Measurements from ENCODE around the gene CTNNBIP1. TPM values are rescaled to one million over a fixed set of nuclear protein-coding genes. Genes with fewer than 3 reads are reported as not detected.

CTNNBIP1 gene
- total and polyA plus RNA-seq, 2 of the 8 experiments (the other 6 are each of a cell fraction or from before 2014, with no cell fraction given): 40.9 to 46.6 TPM

GRCh38 chr1:9845914-9846313 lies 64.2 kb downstream of the CTNNBIP1 start:
- Histone ChIP-seq H3K56ac (replicated peaks; ENCODE audit: insufficient read length, low read depth, low read length) (no peak overlapping the region), H3K14ac (ENCODE audit: insufficient read length) (no peak overlapping the region), H2BK15ac (ENCODE audit: low read length) (0 out of 2 replicates have a peak overlapping the region, but pooled peaks have one; percentile 65), H3K27me3 (replicated peaks in 1 of 4; ENCODE audit: control insufficient read depth in 3 of 4, extremely low read depth in 1 of 4, insufficient read depth in 3 of 4, low read length in 3 of 4) (no peaks in the 10 kb centered on the region), H4K5ac (ENCODE audit: insufficient read length, low read depth, low read length) (no peak overlapping the region), H2BK5ac (ENCODE audit: low read depth, low read length) (no peak overlapping the region), H3K9me3 (ENCODE audit: insufficient read depth in 2 of 2, low read depth in 1 of 2, low read length in 1 of 2) (no peaks in the 10 kb centered on the region), H2AK5ac (ENCODE audit: low read depth, low read length) (0 out of 2 replicates have a peak overlapping the region, but pooled peaks have one; percentile 47), H3K79me1 (ENCODE audit: low read depth, low read length) (no peaks in the 10 kb centered on the region), H3K4me2 (ENCODE audit: insufficient read depth in 1 of 2, low read depth in 2 of 2, low read length in 2 of 2) (0 out of 4 replicates have a peak overlapping the region, but pooled peaks of 1 of the 2 experiments have one; percentile 38), H4K91ac (replicated peaks; ENCODE audit: insufficient read length, low read length) (no peak overlapping the region), H2BK120ac (replicated peaks; ENCODE audit: low read depth, low read length) (no peak overlapping the region), H3K23ac (ENCODE audit: insufficient read length) (no peak overlapping the region), H2AFZ (ENCODE audit: low read length) (no peak overlapping the region), H3K4me1 (replicated peaks in 1 of 4; ENCODE audit: control insufficient read depth in 3 of 4, insufficient read depth in 4 of 4, low read length in 3 of 4) (peaks cover 0 to 27% (median 20%) of the 10 kb centered on the region in 4 experiments; a peak in 6 of 7 replicates), H3K27ac (ENCODE audit: low read depth, low read length) (no peak overlapping the region), H4K20me1 (replicated peaks in 1 of 2; ENCODE audit: control insufficient read depth in 1 of 2, insufficient read depth in 2 of 2, low read length in 2 of 2) (peaks cover 0 to 3% of the 10 kb centered on the region in 2 experiments), H3K36me3 (ENCODE audit: control insufficient read depth in 2 of 4, insufficient read depth in 4 of 4, low read length in 3 of 4) (no peaks in the 10 kb centered on the region), H3K4me3 (ENCODE audit: extremely low read depth in 1 of 4, insufficient read depth in 2 of 4, low read depth in 3 of 4, low read length in 4 of 4) (no peak overlapping the region), H3K79me2 (ENCODE audit: control insufficient read depth in 1 of 2, insufficient read depth in 2 of 2, low read length in 2 of 2) (no peaks in the 10 kb centered on the region), H2BK20ac (ENCODE audit: low read length) (no peak overlapping the region), H3K23me2 (ENCODE audit: low read depth, low read length) (no peaks in the 10 kb centered on the region; the same call in 1 of the 2 replicates), H3K9ac (replicated peaks in 1 of 4; ENCODE audit: extremely low read depth in 1 of 4, low read depth in 3 of 4, low read length in 3 of 4) (no peak overlapping the region), H4K8ac (ENCODE audit: extremely low read depth, insufficient read depth, low read length) (no peak overlapping the region), H3K4ac (replicated peaks; ENCODE audit: insufficient read length, low read depth, low read length) (no peak overlapping the region), H3K18ac (ENCODE audit: extremely low read depth, low read length) (no peak overlapping the region), H2BK12ac (ENCODE audit: low read depth, low read length) (no peak overlapping the region)
- DNase-seq (ENCODE audit: low read depth in 1 of 2, low spot score in 2 of 2) (no peak), FAIRE-seq (no peak)
- ChIA-PET POLR2A (ENCODE audit: partially characterized antibody) (interaction anchor here (1.3 kb wide), 1 partner anchor 8 kb away, joined by 3 read pairs; no protein-coding TSS in a partner anchor), CTCF (ENCODE audit: partially characterized antibody) (interaction anchor here (1.5 to 5.3 kb wide), 4 partner anchors 10 to 30 kb away, joined by 5 to 28 read pairs (median 14); no protein-coding TSS in a partner anchor)
- 79% methylated on average over 7 of the region's 9 CpGs; no CpG with 5 or more reads in 1 of the 2 experiments for WGBS, 2 experiments (ENCODE audit: extremely low coverage in 1 of 2, insufficient coverage in 1 of 2, insufficient read length in 1 of 2, insufficient replicate concordance in 2 of 2, low coverage in 1 of 2, low lambda C conversion rate in 2 of 2, missing lambda C conversion rate in 1 of 2)
- TF ChIP-seq MAFK (IDR thresholded peaks at IDR 0.05; ENCODE audit: low read depth, low read length): no peak
- no peak for TF ChIP-seq BACH1 (IDR thresholded peaks at IDR 0.05; ENCODE audit: low read length)
- TF ChIP-seq CEBPB (IDR thresholded peaks at IDR 0.05; ENCODE audit: low read depth, low read length): no peak
- no peak for TF ChIP-seq ATF3 (IDR thresholded peaks at IDR 0.05; ENCODE audit: insufficient read depth, low read depth, low read length)
- TF ChIP-seq EZH2 (IDR thresholded peaks at IDR 0.05; ENCODE audit: low read depth, low read length, severe bottlenecking): no peak
- no peak for TF ChIP-seq TAF7 (optimal IDR thresholded peaks at IDR 0.05; ENCODE audit: borderline replicate concordance, low read depth, low read length)
- no peak for TF ChIP-seq ZNF274 (IDR thresholded peaks at IDR 0.05; ENCODE audit: borderline replicate concordance, extremely low read depth, low read length)
- TF ChIP-seq CTCF (IDR thresholded peaks at IDR 0.05; ENCODE audit: control extremely low read depth in 1 of 3, insufficient read depth in 1 of 3, low read depth in 1 of 3, low read length in 3 of 3): no peak
- TF ChIP-seq NRF1 (IDR thresholded peaks at IDR 0.05; ENCODE audit: low read depth, low read length): no peak
